C4-2B (cell line): Measurements from ENCODE around the gene FHOD3.

Experiments
- H3K27ac ChIP-seq: fragments of 450-650 bp; 2 replicates; pipeline ENCODE4 v1.5.1; 2017
- ZFX ChIP-seq: fragments of 450-650 bp; IDR thresholded peaks from 2 replicates; pipeline ENCODE4 v1.6.1; 2017
- TF ChIP-seq, protein P1 (sequence below): fragments of 450-650 bp; conservative IDR thresholded peaks from 2 replicates; pipeline ENCODE4 v1.5.1; 2017; ENCODE audit warnings: mild to moderate bottlenecking

Gene FHOD3

DNA sequence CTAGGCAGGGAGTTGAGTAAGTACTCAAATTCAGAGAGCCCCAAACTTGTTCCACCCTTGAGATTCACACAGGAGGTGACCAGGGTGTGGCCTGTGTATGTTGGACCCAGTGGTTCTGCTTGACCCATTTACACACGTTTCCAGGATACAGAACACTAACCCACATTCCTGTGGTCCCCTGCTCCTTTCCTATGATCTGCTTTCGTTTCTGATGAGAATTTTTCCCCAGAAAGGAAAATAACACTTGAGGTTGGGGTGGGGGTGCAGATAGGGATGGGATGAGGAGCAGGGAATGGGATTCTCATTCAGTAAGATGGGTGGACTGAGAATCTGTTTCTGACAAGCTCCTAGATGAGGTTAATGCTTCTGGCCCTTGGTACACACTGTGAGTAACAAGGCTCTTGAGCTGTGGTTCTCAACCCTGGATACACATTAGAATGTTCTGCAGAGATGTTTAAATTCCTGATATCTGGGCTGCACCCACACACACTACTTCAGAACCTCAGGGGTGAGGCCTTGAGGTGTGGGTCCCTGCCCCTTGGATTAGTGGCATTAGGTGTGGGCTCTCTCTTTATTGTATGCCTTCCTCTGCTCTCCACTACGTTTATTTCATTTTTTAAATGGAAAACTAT lies 472.9 kb downstream of the FHOD3 start:
- H3K27ac ChIP-seq, result no peak overlapping the region
- no peak for TF ChIP-seq ZFX
- TF ChIP-seq, protein P1, sequence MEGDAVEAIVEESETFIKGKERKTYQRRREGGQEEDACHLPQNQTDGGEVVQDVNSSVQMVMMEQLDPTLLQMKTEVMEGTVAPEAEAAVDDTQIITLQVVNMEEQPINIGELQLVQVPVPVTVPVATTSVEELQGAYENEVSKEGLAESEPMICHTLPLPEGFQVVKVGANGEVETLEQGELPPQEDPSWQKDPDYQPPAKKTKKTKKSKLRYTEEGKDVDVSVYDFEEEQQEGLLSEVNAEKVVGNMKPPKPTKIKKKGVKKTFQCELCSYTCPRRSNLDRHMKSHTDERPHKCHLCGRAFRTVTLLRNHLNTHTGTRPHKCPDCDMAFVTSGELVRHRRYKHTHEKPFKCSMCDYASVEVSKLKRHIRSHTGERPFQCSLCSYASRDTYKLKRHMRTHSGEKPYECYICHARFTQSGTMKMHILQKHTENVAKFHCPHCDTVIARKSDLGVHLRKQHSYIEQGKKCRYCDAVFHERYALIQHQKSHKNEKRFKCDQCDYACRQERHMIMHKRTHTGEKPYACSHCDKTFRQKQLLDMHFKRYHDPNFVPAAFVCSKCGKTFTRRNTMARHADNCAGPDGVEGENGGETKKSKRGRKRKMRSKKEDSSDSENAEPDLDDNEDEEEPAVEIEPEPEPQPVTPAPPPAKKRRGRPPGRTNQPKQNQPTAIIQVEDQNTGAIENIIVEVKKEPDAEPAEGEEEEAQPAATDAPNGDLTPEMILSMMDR, result no peak

DNA sequence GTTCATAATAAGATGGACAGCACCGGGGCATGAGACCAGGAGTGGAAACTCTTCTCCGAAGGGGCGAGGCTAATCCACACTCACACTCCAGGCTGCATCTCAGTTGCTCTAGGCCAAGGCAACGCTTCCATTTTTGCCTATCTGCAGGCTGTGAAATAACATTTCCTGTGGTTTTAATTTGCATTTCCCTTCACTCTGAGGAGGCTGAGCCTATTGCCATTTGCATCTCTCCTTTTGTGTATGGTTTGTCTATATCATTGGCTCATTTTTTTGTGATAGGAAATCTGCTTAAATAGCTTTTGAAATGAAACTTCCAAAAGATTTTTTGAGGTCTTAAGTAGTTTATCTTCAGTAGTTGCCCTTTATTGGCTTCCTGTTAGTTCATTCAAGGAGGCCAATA lies 473.7 kb downstream of the FHOD3 start:
- no peak overlapping the region for H3K27ac ChIP-seq
- TF ChIP-seq ZFX, result no peak
- TF ChIP-seq, protein P1, result no peak

DNA sequence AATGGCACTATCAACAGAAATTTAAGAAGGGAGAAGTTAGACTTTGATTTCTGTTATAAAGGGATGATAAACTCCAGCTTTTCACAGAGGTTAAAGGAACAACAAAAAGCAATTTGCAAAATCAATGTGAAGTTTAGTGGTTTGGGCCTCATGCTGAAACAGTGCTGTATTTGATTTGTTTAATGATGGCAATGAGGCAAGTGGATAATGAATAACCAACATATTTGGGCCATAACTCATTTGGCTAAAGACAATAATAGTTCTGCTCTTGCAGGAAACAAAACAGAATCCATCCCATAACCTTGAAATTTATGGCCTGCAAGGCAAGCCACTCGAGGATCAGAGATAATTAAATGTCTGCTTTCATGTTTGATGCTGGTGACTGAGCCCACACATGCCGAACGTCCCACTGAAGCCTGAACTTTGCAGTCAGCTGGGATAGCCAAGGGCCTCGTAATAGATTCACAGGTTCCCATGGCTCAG lies 474.8 kb downstream of the FHOD3 start:
- H3K27ac ChIP-seq, result no peak overlapping the region
- TF ChIP-seq, protein P1, result no peak
- no peak for TF ChIP-seq ZFX

DNA sequence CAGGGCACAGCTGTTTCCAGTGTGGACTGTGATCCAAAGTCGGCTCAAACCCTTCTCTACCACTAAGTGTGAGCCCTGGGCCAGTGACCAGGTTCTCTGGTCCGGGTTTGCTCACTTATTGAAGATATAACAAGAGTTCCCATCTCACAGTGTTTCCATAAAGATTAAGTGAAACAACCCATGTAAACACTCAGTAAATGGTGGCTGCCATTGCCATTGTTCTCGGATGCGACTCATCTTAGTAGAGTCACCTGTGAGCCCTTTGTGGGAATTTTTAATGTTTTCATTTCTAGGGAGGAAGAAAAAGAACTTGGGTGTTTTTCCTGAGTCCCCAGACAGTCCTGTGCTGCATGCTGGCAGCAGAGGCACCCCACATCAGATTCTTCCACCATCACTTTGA lies 477.9 kb downstream of the FHOD3 start:
- TF ChIP-seq, protein P1, result no peak
- no peak for TF ChIP-seq ZFX
- H3K27ac ChIP-seq, result no peak overlapping the region

DNA sequence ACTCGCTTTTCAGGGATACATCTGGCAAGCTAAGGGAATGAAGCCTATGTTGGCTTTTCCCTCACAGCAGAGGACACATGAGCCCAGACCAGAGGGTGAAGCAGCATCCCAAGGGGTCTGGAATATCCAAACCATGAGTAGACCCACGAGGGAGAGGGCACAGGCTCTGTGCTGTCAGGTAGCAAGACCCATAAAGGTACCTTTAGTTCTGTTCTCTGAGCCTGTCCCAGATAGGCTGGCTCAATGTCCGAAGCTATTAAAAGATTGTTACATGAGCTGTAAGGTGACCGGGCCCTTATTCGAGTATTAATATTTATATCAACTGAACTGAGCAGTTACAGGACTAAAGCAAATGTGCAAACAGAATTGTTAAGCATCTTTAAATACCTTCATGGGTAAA lies 479.1 kb downstream of the FHOD3 start:
- no peak for TF ChIP-seq ZFX
- TF ChIP-seq, protein P1, result no peak
- no peak overlapping the region for H3K27ac ChIP-seq

DNA sequence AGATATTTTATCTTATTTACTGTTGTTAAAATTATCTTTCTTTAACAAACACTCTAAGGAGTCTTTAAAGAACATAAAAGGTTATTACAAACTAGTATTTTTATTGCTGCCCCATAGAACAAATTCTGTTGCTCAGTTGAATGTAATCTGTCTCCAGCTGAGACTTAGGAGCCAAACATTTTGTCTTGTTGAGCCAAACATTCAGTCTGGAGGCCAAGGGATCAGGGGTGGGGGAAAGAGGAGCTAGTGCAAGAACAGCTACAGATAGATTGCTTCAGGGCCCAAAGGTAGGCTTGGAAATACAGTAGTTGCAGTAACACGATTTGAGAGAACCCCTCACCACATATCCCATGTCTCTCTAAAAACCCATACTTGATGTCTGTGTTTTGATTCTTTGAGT lies 480.1 kb downstream of the FHOD3 start:
- TF ChIP-seq, protein P1, result no peak
- TF ChIP-seq ZFX, result no peak
- H3K27ac ChIP-seq, result no peak overlapping the region

DNA sequence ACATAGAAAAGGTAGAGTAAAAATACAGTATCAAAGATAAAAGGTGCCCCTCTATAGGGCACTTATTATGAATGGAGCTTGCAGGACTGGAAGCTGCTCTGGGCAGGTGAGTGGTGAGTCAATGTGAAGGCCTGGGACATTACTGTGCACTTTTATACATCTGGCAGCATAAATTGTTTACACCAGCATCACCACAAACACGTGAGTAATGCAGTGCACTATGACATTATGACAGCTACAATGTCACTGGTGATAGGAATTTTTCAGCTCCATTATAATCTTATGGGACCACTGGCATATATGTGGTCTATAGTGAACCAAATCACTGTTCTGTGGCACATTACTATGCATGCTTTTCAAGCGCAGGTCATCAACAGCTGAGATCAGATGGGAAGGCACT lies 483.2 kb downstream of the FHOD3 start:
- H3K27ac ChIP-seq, result no peak overlapping the region
- TF ChIP-seq ZFX, result no peak
- TF ChIP-seq, protein P1, result no peak
